Neural progenitor cell (in vitro differentiated cells): Measurements from ENCODE around the gene RHBDF1.

Experiments used
- EZH2 ChIP-seq: fragments of 200-600 bp; sonication (generic); IDR thresholded peaks from 2 replicates; pipeline ENCODE4 v1.6.1; 2017; ENCODE audit warnings: antibody characterized with exemption, mild to moderate bottlenecking, moderate library complexity
- EZH2phosphoT487 ChIP-seq: fragments of 200-600 bp; sonication (generic); IDR thresholded peaks from 2 replicates; pipeline ENCODE4 v1.6.1; 2017; ENCODE audit warnings: antibody characterized with exemption
- TF ChIP-seq, protein P1 (sequence below): fragments of 200-600 bp; sonication (generic); IDR thresholded peaks from 2 replicates; pipeline ENCODE4 v1.5.1; 2017; ENCODE audit warnings: antibody characterized with exemption, mild to moderate bottlenecking

DNA sequence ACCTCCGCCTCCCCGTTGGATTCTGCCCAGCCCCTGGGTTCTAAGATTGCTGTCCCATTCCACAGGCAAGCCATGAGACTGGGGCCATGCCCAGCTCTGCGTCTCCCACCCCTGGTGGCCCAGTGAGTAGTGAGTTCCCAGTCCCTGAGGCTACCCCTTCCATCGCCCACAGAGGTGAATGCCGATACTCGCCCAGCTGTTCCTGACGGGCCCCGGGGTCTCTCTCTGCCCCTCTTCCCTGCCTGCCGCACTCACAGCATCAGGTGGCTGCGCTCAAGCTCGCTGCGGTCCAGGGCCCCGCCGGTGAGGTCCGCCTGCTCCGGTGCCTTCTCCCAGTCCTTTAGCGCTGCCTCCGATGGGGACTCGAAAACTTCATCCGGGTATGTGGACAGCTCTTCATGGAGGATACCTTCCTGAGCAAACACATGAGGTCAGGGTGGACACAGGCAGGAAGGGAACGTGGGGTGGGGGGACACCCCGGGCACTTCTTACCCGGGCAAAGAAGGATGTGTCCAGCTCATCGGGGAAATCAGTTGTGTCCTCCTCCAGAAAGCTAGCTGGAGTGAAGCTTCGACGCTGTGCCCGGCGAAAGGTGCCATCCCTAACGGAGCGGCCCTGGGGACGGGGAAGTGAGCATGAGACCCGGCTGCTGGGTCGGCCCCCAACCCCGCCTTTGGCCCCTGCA, 10.0 kb downstream of the RHBDF1 start:
- TF ChIP-seq, protein P1, sequence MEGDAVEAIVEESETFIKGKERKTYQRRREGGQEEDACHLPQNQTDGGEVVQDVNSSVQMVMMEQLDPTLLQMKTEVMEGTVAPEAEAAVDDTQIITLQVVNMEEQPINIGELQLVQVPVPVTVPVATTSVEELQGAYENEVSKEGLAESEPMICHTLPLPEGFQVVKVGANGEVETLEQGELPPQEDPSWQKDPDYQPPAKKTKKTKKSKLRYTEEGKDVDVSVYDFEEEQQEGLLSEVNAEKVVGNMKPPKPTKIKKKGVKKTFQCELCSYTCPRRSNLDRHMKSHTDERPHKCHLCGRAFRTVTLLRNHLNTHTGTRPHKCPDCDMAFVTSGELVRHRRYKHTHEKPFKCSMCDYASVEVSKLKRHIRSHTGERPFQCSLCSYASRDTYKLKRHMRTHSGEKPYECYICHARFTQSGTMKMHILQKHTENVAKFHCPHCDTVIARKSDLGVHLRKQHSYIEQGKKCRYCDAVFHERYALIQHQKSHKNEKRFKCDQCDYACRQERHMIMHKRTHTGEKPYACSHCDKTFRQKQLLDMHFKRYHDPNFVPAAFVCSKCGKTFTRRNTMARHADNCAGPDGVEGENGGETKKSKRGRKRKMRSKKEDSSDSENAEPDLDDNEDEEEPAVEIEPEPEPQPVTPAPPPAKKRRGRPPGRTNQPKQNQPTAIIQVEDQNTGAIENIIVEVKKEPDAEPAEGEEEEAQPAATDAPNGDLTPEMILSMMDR = no peak
- no peak for TF ChIP-seq EZH2
- TF ChIP-seq EZH2phosphoT487 = no peak
